GM12878 (cell line): ENCODE measurements around the gene ESM1. TPM values are rescaled to one million over a fixed set of nuclear protein-coding genes. Genes with fewer than 3 reads are reported as not detected.

Experiments
- ATAC-seq: fragments of 200-7000 bp; cut with Tn5 transposase; 3 replicates; pipeline ENCODE4 v1.9.1; 2020; ENCODE audit warnings: mild to moderate bottlenecking, moderate library complexity
- BruUV-seq: library from RNA; stranded (reverse); fragments of 400-500 nt; replicated peaks from 2 replicates; lab custom pipeline; 2021; lab: Mats Ljungman, UMichigan
- CTCF ChIA-PET: fragments of 300-600 bp; sonication (Branson Sonifier 250); formaldehyde crosslinking; extraction: SDS; loops from one replicate; lab custom pipeline; 2021; ENCODE audit warnings: inconsistent platforms; lab: Yijun Ruan, JAX
- POLR2A ChIA-PET: fragments of 350-600 bp; formaldehyde crosslinking; extraction: SDS; loops from one replicate; lab custom pipeline; 2021; ENCODE audit warnings: inconsistent platforms; lab: Charles Lee
- RAD21 ChIA-PET: fragments of 300-600 bp; sonication (Branson Sonifier 250); formaldehyde crosslinking; loops from one replicate; lab custom pipeline; 2023; ENCODE audit warnings: antibody characterized with exemption; ENCODE audit not compliant: unreplicated experiment; lab: Charles Lee
- SMC1A ChIA-PET: fragments of 300-600 bp; sonication (Branson Sonifier 250); formaldehyde crosslinking; loops from one replicate; lab custom pipeline; 2023; ENCODE audit not compliant: unreplicated experiment, uncharacterized antibody; lab: Charles Lee
- DNase-seq: peaks from one replicate; pipeline ENCODE4 v3.0.0-alpha.2; 2011; ENCODE audit warnings: low read depth, low spot score
- FAIRE-seq: peaks from 3 replicates; lab custom pipeline; 2011; peaks lifted over from hg19 to GRCh38; lab: Jason Lieb, UNC
- H2AFZ ChIP-seq: 2 replicates; pipeline ENCODE4 v1.6.0; 2011; ENCODE audit warnings: low read depth, low read length, control low read depth; ENCODE audit not compliant: control insufficient read depth
- H3K27ac ChIP-seq: 2 replicates; pipeline ENCODE4 v1.5.1; 2011; ENCODE audit warnings: control low read depth; ENCODE audit not compliant: control insufficient read depth, insufficient read depth
- H3K27me3 ChIP-seq, 2 experiments: replicated peaks in 1 of 2; 2 replicates each; pipeline versions ENCODE4 v1.6.0 to v1.6.1; 2011; ENCODE audit warnings: low read length in 1 of 2; ENCODE audit not compliant: control insufficient read depth in 2 of 2, insufficient read depth in 2 of 2
- H3K36me3 ChIP-seq, 2 experiments: 2 replicates each; pipeline ENCODE4 v1.5.1; 2011; ENCODE audit warnings: low read length in 1 of 2; ENCODE audit not compliant: control insufficient read depth in 2 of 2, insufficient read depth in 2 of 2
- H3K4me1 ChIP-seq: 2 replicates; pipeline ENCODE4 v1.6.1; 2011; ENCODE audit warnings: mild to moderate bottlenecking, low read length, moderate library complexity, mixed read lengths; ENCODE audit not compliant: control insufficient read depth, insufficient read depth
- H3K4me2 ChIP-seq: 2 replicates; pipeline ENCODE4 v1.6.0; 2011; ENCODE audit warnings: control low read depth; ENCODE audit not compliant: control insufficient read depth, insufficient read depth
- H3K4me3 ChIP-seq: fragments of 200-600 bp; sonication (generic); 2 replicates; pipeline ENCODE4 v1.5.1; 2016
- H3K79me2 ChIP-seq: 2 replicates; pipeline ENCODE4 v1.6.0; 2011; ENCODE audit warnings: low read length; ENCODE audit not compliant: control insufficient read depth, insufficient read depth
- H3K9ac ChIP-seq: 2 replicates; pipeline ENCODE4 v1.8.0; 2011; ENCODE audit warnings: low read length, control low read depth, mixed read lengths; ENCODE audit not compliant: control insufficient read depth, insufficient read depth
- H3K9me3 ChIP-seq: replicated peaks from 3 replicates; pipeline ENCODE4 v1.5.1; 2011; ENCODE audit warnings: mild to moderate bottlenecking, low read length; ENCODE audit not compliant: control insufficient read depth, insufficient read depth
- H4K20me1 ChIP-seq: 2 replicates; pipeline ENCODE4 v1.6.0; 2011; ENCODE audit not compliant: control insufficient read depth, insufficient read depth
- BHLHE40 ChIP-seq, 2 experiments: fragments of 450-650 bp in 1 of 2; IDR thresholded peaks; 2 replicates each; pipeline ENCODE4 v1.6.1; 2011 to 2017; ENCODE audit warnings: low read depth in 2 of 2, borderline replicate concordance in 1 of 2, improper control_type of control experiment in 1 of 2, low read length in 1 of 2, mild to moderate bottlenecking in 1 of 2
- HDAC6 ChIP-seq: fragments of 200-600 bp; sonication (generic); IDR thresholded peaks from one replicate; pipeline ENCODE4 v1.8.0; 2017; ENCODE audit warnings: antibody characterized with exemption; ENCODE audit not compliant: unreplicated experiment
- NFIC ChIP-seq: IDR thresholded peaks from 2 replicates; pipeline ENCODE4 v1.6.1; 2012; ENCODE audit warnings: low read depth, mild to moderate bottlenecking, inconsistent platforms, low read length, moderate library complexity
- NFXL1 ChIP-seq: fragments of 450-650 bp; IDR thresholded peaks from 2 replicates; pipeline ENCODE4 v1.6.1; 2017; ENCODE audit warnings: antibody characterized with exemption, mild to moderate bottlenecking, borderline replicate concordance
- PAX5 ChIP-seq: IDR thresholded peaks from 2 replicates; pipeline ENCODE4 v1.6.1; 2011; ENCODE audit warnings: low read depth, low read length, borderline replicate concordance
- RFX5 ChIP-seq: IDR thresholded peaks from 2 replicates; pipeline ENCODE4 v1.6.1; 2011; ENCODE audit warnings: low read depth, low read length, improper control_type of control experiment
- SIX5 ChIP-seq: IDR thresholded peaks from 2 replicates; pipeline ENCODE4 v1.6.1; 2011; ENCODE audit warnings: mild to moderate bottlenecking, low read depth, low read length, moderate library complexity; ENCODE audit not compliant: severe bottlenecking
- TAF1 ChIP-seq: IDR thresholded peaks from 2 replicates; pipeline ENCODE4 v1.6.1; 2011; ENCODE audit warnings: mild to moderate bottlenecking, low read depth, low read length, borderline replicate concordance
- TBL1XR1 ChIP-seq: IDR thresholded peaks from 2 replicates; pipeline ENCODE4 v1.6.1; 2012; ENCODE audit warnings: low read depth, low read length, improper control_type of control experiment
- WGBS: methylation state at CpG from one replicate; pipeline ENCODE4 v1.1.6; 2016; ENCODE audit warnings: low lambda C conversion rate; ENCODE audit not compliant: insufficient replicate concordance, insufficient coverage; ENCODE audit errors: missing lambda C conversion rate; 5-methylcytosine and 5-hydroxymethylcytosine counted together
- in situ Hi-C: fragments of 300-500 bp; cut with MboI; formaldehyde crosslinking; loops from 9 replicates; pipeline ENCODE4 v1.14.3; 2018; ENCODE audit warnings: mixed read lengths
- intact Hi-C: fragments of 100-400 bp; cut with micrococcal nuclease; formaldehyde crosslinking; loops from one replicate; pipeline ENCODE4 v1.14.2; 2022; ENCODE audit not compliant: unreplicated experiment
- polyA plus RNA-seq, 11 experiments: library from polyadenylated mRNA; depleted of rRNA in 4 of 11; unstranded in 6 of 11; stranded (reverse) in 5 of 11; fragments of >200 nt; fragmentation: Nextera tagmentation in 4 of 11; fragmentation: Illumina TruSeq in 1 of 11; extraction: Ambion mirVana in 4 of 11; extraction: Trizol in 1 of 11; gene quantifications; 1 replicate in 1 of 11; 2 replicates in 10 of 11; pipeline versions ENCODE4 v1.2.1 to v1.2.3, GENCODE V29; 2011 to 2016; ENCODE audit warnings: inconsistent platforms in 2 of 11, missing spikeins in 2 of 11, low read depth in 1 of 11
- total RNA-seq, 4 experiments: library from RNA; depleted of rRNA in 3 of 4; stranded (reverse); fragments of >200 nt in 3 of 4; fragmentation: Illumina TruSeq in 1 of 4; extraction: Trizol in 1 of 4; gene quantifications; 2 replicates each; pipeline versions ENCODE4 v1.2.1 to v1.2.3, GENCODE V29; 2013 to 2021
- TF ChIP-seq, protein P1 (sequence below): fragments of 450-650 bp; IDR thresholded peaks from 2 replicates; pipeline ENCODE4 v1.6.1; 2017; ENCODE audit warnings: low read depth, mild to moderate bottlenecking, moderate library complexity
- TF ChIP-seq, protein P2 (sequence below): fragments of 450-650 bp; IDR thresholded peaks from 2 replicates; pipeline ENCODE4 v1.6.1; 2017; ENCODE audit warnings: borderline replicate concordance
- TF ChIP-seq, protein P3 (sequence below): fragments of 150-350 bp; IDR thresholded peaks from 2 replicates; pipeline ENCODE4 v1.6.1; 2016; ENCODE audit warnings: low read depth, low read length

Gene ESM1
- total and polyA plus RNA-seq, 10 of the 15 experiments (the other 5 are each of a cell fraction or from before 2014, with no cell fraction given): not detected

DNA sequence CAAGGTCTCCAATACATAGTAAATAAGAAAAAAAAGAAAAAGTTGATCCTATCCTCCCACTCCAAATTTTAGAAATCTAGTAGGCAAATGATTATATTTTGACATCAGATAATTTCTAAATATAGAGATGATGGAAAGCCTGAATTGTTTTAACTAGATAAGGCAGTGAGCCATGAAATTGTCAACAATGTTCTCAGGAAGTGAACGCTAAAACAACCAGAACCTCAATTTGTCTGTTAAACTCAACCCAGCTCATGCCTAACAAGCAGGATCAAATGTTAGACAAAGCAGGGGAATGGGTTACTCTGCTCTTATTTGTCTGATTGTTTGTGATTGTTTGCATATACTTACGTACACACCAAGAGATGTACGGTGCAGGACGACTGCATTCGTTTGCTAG, 49.2 kb downstream of the ESM1 start:
- no peaks in the 10 kb centered on the region; a peak in 1 of 4 replicates for H3K27me3 ChIP-seq
- DNase-seq: no peak
- ChIA-PET RAD21 (no interaction called here), SMC1A (no interaction called here), CTCF (no interaction called here), POLR2A (no interaction called here)
- H3K27ac ChIP-seq: no peak overlapping the region
- in situ Hi-C loops (no loop called here), intact Hi-C loops (no loop called here)
- TF ChIP-seq BHLHE40 (IDR thresholded peaks at IDR 0.05; ENCODE audit: borderline replicate concordance in 1 of 2, low read depth in 2 of 2, low read length in 1 of 2): no peak
- no peak for TF ChIP-seq SIX5
- TF ChIP-seq HDAC6: no peak
- TF ChIP-seq TBL1XR1: no peak
- no peak for TF ChIP-seq PAX5
- no peak overlapping the region for H3K4me3 ChIP-seq
- no peak overlapping the region for H2AFZ ChIP-seq
- BruUV-seq: no TSS peak
- WGBS: 64% methylated on average over 5 of the region's 5 CpGs
- no peaks in the 10 kb centered on the region for H3K79me2 ChIP-seq
- no peaks in the 10 kb centered on the region for H3K9me3 ChIP-seq
- no peak for FAIRE-seq
- no peaks in the 10 kb centered on the region for H4K20me1 ChIP-seq
- ATAC-seq: no peak
- H3K9ac ChIP-seq: no peak overlapping the region
- no peaks in the 10 kb centered on the region for H3K4me1 ChIP-seq
- no peaks in the 10 kb centered on the region for H3K36me3 ChIP-seq
- no peak overlapping the region for H3K4me2 ChIP-seq

DNA sequence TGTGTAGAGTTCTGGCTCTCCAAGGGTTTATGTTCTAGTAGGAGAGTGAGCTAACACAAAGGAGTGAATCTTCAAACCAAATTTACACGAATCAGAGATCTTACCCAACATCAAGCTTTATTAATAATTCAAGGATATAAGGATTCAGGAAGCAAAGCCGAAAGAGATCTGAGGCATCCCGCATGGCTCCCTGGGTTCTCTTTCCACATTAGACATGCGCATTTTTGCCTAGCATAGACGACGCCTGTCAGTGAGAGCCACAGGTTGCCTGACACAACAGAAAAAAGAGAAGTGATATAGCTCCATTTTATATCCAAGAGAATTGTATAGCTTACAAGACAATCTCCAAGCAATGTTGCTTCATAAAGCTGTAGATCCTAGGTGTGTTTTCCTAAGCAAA, 52.6 kb downstream of the ESM1 start:
- no peaks in the 10 kb centered on the region for H3K27me3 ChIP-seq
- ATAC-seq (no peak), DNase-seq (no peak), FAIRE-seq (no peak)
- H3K4me3 ChIP-seq: no peak overlapping the region
- BruUV-seq: no TSS peak
- RAD21 ChIA-PET: no interaction called here
- no peak overlapping the region for H2AFZ ChIP-seq
- CTCF ChIA-PET: interaction anchor here (1.4 kb wide), 1 partner anchor 213 kb away, joined by 3 read pairs; no protein-coding TSS in a partner anchor
- in situ Hi-C loops (no loop called here), intact Hi-C loops (no loop called here)
- no peaks in the 10 kb centered on the region for H3K4me1 ChIP-seq
- 71% methylated on average over 6 of the region's 6 CpGs for WGBS
- H3K36me3 ChIP-seq: no peaks in the 10 kb centered on the region
- H3K4me2 ChIP-seq: no peak overlapping the region
- H3K9me3 ChIP-seq: no peaks in the 10 kb centered on the region; the same call in 2 of the 3 replicates
- H3K27ac ChIP-seq: no peak overlapping the region
- POLR2A ChIA-PET: no interaction called here
- SMC1A ChIA-PET: no interaction called here
- H4K20me1 ChIP-seq: no peaks in the 10 kb centered on the region
- no peaks in the 10 kb centered on the region for H3K79me2 ChIP-seq
- H3K9ac ChIP-seq: no peak overlapping the region
- TF ChIP-seq RFX5: no peak
- TF ChIP-seq, protein P1, sequence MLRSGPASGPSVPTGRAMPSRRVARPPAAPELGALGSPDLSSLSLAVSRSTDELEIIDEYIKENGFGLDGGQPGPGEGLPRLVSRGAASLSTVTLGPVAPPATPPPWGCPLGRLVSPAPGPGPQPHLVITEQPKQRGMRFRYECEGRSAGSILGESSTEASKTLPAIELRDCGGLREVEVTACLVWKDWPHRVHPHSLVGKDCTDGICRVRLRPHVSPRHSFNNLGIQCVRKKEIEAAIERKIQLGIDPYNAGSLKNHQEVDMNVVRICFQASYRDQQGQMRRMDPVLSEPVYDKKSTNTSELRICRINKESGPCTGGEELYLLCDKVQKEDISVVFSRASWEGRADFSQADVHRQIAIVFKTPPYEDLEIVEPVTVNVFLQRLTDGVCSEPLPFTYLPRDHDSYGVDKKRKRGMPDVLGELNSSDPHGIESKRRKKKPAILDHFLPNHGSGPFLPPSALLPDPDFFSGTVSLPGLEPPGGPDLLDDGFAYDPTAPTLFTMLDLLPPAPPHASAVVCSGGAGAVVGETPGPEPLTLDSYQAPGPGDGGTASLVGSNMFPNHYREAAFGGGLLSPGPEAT: no peak
- TF ChIP-seq NFXL1: no peak
- no peak for TF ChIP-seq NFIC
- TF ChIP-seq, protein P2, sequence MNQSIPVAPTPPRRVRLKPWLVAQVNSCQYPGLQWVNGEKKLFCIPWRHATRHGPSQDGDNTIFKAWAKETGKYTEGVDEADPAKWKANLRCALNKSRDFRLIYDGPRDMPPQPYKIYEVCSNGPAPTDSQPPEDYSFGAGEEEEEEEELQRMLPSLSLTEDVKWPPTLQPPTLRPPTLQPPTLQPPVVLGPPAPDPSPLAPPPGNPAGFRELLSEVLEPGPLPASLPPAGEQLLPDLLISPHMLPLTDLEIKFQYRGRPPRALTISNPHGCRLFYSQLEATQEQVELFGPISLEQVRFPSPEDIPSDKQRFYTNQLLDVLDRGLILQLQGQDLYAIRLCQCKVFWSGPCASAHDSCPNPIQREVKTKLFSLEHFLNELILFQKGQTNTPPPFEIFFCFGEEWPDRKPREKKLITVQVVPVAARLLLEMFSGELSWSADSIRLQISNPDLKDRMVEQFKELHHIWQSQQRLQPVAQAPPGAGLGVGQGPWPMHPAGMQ: no peak
- no peak for TF ChIP-seq TAF1
- TF ChIP-seq, protein P3, sequence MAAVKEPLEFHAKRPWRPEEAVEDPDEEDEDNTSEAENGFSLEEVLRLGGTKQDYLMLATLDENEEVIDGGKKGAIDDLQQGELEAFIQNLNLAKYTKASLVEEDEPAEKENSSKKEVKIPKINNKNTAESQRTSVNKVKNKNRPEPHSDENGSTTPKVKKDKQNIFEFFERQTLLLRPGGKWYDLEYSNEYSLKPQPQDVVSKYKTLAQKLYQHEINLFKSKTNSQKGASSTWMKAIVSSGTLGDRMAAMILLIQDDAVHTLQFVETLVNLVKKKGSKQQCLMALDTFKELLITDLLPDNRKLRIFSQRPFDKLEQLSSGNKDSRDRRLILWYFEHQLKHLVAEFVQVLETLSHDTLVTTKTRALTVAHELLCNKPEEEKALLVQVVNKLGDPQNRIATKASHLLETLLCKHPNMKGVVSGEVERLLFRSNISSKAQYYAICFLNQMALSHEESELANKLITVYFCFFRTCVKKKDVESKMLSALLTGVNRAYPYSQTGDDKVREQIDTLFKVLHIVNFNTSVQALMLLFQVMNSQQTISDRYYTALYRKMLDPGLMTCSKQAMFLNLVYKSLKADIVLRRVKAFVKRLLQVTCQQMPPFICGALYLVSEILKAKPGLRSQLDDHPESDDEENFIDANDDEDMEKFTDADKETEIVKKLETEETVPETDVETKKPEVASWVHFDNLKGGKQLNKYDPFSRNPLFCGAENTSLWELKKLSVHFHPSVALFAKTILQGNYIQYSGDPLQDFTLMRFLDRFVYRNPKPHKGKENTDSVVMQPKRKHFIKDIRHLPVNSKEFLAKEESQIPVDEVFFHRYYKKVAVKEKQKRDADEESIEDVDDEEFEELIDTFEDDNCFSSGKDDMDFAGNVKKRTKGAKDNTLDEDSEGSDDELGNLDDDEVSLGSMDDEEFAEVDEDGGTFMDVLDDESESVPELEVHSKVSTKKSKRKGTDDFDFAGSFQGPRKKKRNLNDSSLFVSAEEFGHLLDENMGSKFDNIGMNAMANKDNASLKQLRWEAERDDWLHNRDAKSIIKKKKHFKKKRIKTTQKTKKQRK: no peak
